Panc1 (cell line): ENCODE measurements around the gene WDR83. TPM values are rescaled to one million over a fixed set of nuclear protein-coding genes. Genes with fewer than 3 reads are reported as not detected.

Source experiments
- ATAC-seq: fragments of 200-7000 bp; cut with Tn5 transposase; 2 replicates; pipeline ENCODE4 v1.9.1; 2020; ENCODE audit warnings: mild to moderate bottlenecking, moderate library complexity
- BruUV-seq: library from RNA; stranded (reverse); fragments of 400-500 nt; replicated peaks from 2 replicates; lab custom pipeline; 2021; lab: Mats Ljungman, UMichigan
- CTCF ChIA-PET: fragments of 300-600 bp; sonication (Branson Sonifier 250); formaldehyde crosslinking; loops from one replicate; lab custom pipeline; 2022; ENCODE audit warnings: antibody characterized with exemption; lab: Charles Lee
- POLR2A ChIA-PET: fragments of 300-600 bp; sonication (Branson Sonifier 250); formaldehyde crosslinking; loops from one replicate; lab custom pipeline; 2022; ENCODE audit warnings: antibody characterized with exemption; lab: Charles Lee
- DNase-seq: peaks from one replicate; pipeline ENCODE4 v3.0.0-alpha.2; 2010; ENCODE audit warnings: low read depth, low spot score
- H3K27ac ChIP-seq: 2 replicates; pipeline ENCODE4 v1.5.1; 2011; ENCODE audit warnings: mild to moderate bottlenecking, low read length, inconsistent platforms
- H3K27me3 ChIP-seq: fragments of 200-500 bp; sonication (Bioruptor generic); 2 replicates; pipeline ENCODE4 v1.6.0; 2014; ENCODE audit warnings: low read length, inconsistent platforms; ENCODE audit not compliant: control insufficient read depth, insufficient read depth
- H3K36me3 ChIP-seq: fragments of 200-500 bp; sonication (Bioruptor generic); 2 replicates; pipeline ENCODE4 v1.5.1; 2014; ENCODE audit warnings: inconsistent platforms, mild to moderate bottlenecking, low read length, moderate library complexity; ENCODE audit not compliant: control insufficient read depth, insufficient read depth
- H3K4me1 ChIP-seq: 2 replicates; pipeline ENCODE4 v1.5.1; 2011; ENCODE audit warnings: inconsistent platforms, mild to moderate bottlenecking, low read length, moderate library complexity; ENCODE audit not compliant: control insufficient read depth, insufficient read depth
- H3K4me3 ChIP-seq, 2 experiments: 2 replicates each; pipeline ENCODE4 v1.5.1; 2011 to 2012; ENCODE audit warnings: low read depth in 2 of 2, low read length in 2 of 2, mild to moderate bottlenecking in 2 of 2, inconsistent platforms in 1 of 2, moderate library complexity in 1 of 2
- H3K9me3 ChIP-seq: fragments of 200-500 bp; sonication (Bioruptor generic); 2 replicates; pipeline ENCODE4 v1.5.1; 2014; ENCODE audit warnings: low read depth, mild to moderate bottlenecking, inconsistent platforms, low read length, moderate library complexity; ENCODE audit not compliant: control insufficient read depth, insufficient read depth
- POLR2AphosphoS5 ChIP-seq: IDR thresholded peaks from 2 replicates; pipeline ENCODE4 v1.6.1; 2012; ENCODE audit warnings: mild to moderate bottlenecking, low read depth, low read length, moderate library complexity
- SIN3A ChIP-seq: IDR thresholded peaks from 2 replicates; pipeline ENCODE4 v1.6.1; 2012; ENCODE audit warnings: low read depth, mild to moderate bottlenecking, low read length, moderate library complexity, borderline replicate concordance; ENCODE audit not compliant: insufficient read depth
- TCF7L2 ChIP-seq: IDR thresholded peaks from 2 replicates; pipeline ENCODE4 v1.6.1; 2011; ENCODE audit warnings: mild to moderate bottlenecking, low read depth, low read length, inconsistent platforms
- in situ Hi-C: cut with HindIII; loops from 2 replicates; pipeline ENCODE4 v1.10.0; 2016; ENCODE audit warnings: low sequenced_read_pairs, low pct_unique_long_range_greater_than_20kb
- intact Hi-C: fragments of 100-400 bp; cut with micrococcal nuclease; formaldehyde crosslinking; loops from one replicate; pipeline ENCODE4 v1.10.0; 2022; ENCODE audit not compliant: unreplicated experiment
- total RNA-seq: library from RNA; stranded (reverse); gene quantifications from one replicate; pipeline ENCODE4 v1.2.1, GENCODE V29; 2021; ENCODE audit not compliant: unreplicated experiment
- TF ChIP-seq, protein P1 (sequence below): fragments of 450-650 bp; IDR thresholded peaks from 2 replicates; pipeline ENCODE4 v1.5.1; 2017; ENCODE audit warnings: mild to moderate bottlenecking
- TF ChIP-seq, protein P2 (sequence below), 2 experiments: IDR thresholded peaks; 2 replicates each; pipeline ENCODE4 v1.6.1; 2011 to 2012; ENCODE audit warnings: low read depth in 2 of 2, control low read depth in 1 of 2, low read length in 1 of 2, mild to moderate bottlenecking in 1 of 2, moderate library complexity in 1 of 2; ENCODE audit not compliant: insufficient read depth in 1 of 2

WDR83 gene
- total RNA-seq, 1 experiment from 2014 or later, result 10.8 TPM

DNA sequence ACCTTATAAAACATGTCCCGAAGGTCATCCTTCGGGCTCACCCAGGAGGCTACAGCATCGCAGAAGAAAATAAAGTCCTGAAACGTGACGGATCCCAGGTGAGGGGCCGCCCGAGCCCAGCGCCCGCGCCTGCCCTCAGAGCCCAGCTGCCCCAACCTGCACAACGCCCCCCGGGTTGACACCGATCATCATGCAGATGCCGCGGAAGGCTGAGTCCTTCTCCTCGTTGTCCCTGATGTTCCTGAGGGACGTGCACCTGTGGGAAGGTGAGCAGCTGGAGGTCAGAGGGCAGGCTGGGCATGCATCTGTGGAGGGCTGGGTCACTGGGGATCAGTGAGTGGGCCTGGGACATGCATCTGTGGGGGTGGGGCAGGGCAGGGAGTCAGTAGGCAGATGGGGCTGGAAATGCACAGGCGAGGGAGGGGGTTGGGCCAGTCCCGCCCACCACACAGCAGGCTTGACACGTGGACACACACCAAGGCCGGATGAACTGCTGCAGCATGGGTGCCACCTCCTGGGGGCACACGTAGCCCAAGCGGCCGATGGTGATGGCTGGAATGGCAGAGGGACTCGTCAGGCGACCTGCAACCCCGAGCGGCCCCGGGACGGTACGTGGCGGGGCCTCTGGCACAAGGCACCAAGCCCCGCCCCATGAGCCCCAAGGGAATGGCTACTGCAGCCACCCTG, 35.1 kb downstream of the WDR83 start:
- Histone ChIP-seq H3K36me3 (peaks cover 5% of the 10 kb centered on the region; the same call in 1 of the 2 replicates), H3K27ac (no peak overlapping the region), H3K27me3 (no peaks in the 10 kb centered on the region), H3K9me3 (no peaks in the 10 kb centered on the region), H3K4me1 (peaks cover 5% of the 10 kb centered on the region; the same call in 1 of the 2 replicates), H3K4me3 (no peak overlapping the region)
- POLR2A ChIA-PET, result no interaction called here
- no peak for ATAC-seq
- CTCF ChIA-PET, result no interaction called here
- no TSS peak for BruUV-seq
- TF ChIP-seq POLR2AphosphoS5 (no peak), TCF7L2 (no peak), SIN3A (no peak)
- TF ChIP-seq, protein P1, sequence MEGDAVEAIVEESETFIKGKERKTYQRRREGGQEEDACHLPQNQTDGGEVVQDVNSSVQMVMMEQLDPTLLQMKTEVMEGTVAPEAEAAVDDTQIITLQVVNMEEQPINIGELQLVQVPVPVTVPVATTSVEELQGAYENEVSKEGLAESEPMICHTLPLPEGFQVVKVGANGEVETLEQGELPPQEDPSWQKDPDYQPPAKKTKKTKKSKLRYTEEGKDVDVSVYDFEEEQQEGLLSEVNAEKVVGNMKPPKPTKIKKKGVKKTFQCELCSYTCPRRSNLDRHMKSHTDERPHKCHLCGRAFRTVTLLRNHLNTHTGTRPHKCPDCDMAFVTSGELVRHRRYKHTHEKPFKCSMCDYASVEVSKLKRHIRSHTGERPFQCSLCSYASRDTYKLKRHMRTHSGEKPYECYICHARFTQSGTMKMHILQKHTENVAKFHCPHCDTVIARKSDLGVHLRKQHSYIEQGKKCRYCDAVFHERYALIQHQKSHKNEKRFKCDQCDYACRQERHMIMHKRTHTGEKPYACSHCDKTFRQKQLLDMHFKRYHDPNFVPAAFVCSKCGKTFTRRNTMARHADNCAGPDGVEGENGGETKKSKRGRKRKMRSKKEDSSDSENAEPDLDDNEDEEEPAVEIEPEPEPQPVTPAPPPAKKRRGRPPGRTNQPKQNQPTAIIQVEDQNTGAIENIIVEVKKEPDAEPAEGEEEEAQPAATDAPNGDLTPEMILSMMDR, result no peak
- TF ChIP-seq, protein P2, sequence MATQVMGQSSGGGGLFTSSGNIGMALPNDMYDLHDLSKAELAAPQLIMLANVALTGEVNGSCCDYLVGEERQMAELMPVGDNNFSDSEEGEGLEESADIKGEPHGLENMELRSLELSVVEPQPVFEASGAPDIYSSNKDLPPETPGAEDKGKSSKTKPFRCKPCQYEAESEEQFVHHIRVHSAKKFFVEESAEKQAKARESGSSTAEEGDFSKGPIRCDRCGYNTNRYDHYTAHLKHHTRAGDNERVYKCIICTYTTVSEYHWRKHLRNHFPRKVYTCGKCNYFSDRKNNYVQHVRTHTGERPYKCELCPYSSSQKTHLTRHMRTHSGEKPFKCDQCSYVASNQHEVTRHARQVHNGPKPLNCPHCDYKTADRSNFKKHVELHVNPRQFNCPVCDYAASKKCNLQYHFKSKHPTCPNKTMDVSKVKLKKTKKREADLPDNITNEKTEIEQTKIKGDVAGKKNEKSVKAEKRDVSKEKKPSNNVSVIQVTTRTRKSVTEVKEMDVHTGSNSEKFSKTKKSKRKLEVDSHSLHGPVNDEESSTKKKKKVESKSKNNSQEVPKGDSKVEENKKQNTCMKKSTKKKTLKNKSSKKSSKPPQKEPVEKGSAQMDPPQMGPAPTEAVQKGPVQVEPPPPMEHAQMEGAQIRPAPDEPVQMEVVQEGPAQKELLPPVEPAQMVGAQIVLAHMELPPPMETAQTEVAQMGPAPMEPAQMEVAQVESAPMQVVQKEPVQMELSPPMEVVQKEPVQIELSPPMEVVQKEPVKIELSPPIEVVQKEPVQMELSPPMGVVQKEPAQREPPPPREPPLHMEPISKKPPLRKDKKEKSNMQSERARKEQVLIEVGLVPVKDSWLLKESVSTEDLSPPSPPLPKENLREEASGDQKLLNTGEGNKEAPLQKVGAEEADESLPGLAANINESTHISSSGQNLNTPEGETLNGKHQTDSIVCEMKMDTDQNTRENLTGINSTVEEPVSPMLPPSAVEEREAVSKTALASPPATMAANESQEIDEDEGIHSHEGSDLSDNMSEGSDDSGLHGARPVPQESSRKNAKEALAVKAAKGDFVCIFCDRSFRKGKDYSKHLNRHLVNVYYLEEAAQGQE (IDR thresholded peaks at IDR 0.05; ENCODE audit: insufficient read depth in 1 of 2, low read depth in 2 of 2, low read length in 1 of 2), result no peak
- intact Hi-C loops, result no loop called here
- no peak for DNase-seq
- in situ Hi-C loops, result no loop called here

DNA sequence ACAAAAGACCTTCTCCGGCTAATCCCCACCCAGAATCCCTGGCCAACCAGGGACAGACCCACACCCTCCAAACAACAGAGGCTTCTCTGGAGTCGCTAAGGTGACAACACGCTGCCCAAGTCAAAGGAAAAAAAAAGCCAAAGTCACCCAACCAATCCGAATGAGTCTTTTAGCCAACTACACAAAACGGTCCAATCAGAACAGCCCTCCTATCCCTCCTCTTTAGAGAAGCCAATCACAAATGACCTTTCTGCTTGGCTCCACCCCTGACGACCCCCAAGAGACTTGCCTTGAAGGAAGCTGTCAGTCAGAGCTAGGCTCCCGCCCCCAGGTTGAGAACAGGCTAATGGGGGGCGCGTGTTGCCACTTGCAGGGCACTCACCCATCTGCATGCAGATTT, 36.4 kb downstream of the WDR83 start:
- DNase-seq, result no peak
- no peak; the same call in 1 of the 2 replicates for ATAC-seq
- intact Hi-C loops (no loop called here), in situ Hi-C loops (no loop called here)
- TF ChIP-seq, protein P2 (IDR thresholded peaks at IDR 0.05; ENCODE audit: insufficient read depth in 1 of 2, low read depth in 2 of 2, low read length in 1 of 2), result no peak
- TF ChIP-seq, protein P1, result no peak
- TF ChIP-seq POLR2AphosphoS5 (no peak), SIN3A (no peak), TCF7L2 (no peak)
- no peaks in the 10 kb centered on the region for H3K27me3 ChIP-seq
- CTCF ChIA-PET, result no interaction called here
- H3K9me3 ChIP-seq, result no peaks in the 10 kb centered on the region
- H3K4me1 ChIP-seq, result no peaks in the 10 kb centered on the region
- no TSS peak for BruUV-seq
- POLR2A ChIA-PET, result no interaction called here
- H3K36me3 ChIP-seq, result peaks cover 5% of the 10 kb centered on the region; the same call in 1 of the 2 replicates
- no peak overlapping the region for H3K4me3 ChIP-seq
- no peak overlapping the region for H3K27ac ChIP-seq
